ENCODE data around the gene ZNF516. TPM values are rescaled to one million over a fixed set of nuclear protein-coding genes. Genes with fewer than 3 reads are reported as not detected.
A peak's percentile ranks its signal among the peaks of the same experiment; 100 is the strongest.

The ZNF516 gene
- total and polyA plus RNA-seq, 2 of the 13 experiments (the other 11 are each of a cell fraction or from before 2014, with no cell fraction given): 16.6 to 18.7 TPM

GRCh38 chr18:76376668-76377358, 118.2 kb downstream of the ZNF516 start (continued):
- no peak for TF ChIP-seq REXO4 (CRISPR knock-in tag; IDR thresholded peaks at IDR 0.05; ENCODE audit: borderline replicate concordance)
- TF ChIP-seq LRRFIP1 (CRISPR knock-in tag; conservative IDR thresholded peaks at IDR 0.05): no peak
- TF ChIP-seq ZNF33B (CRISPR knock-in tag; IDR thresholded peaks at IDR 0.05): no peak

- Histone ChIP-seq H3K79me2 (ENCODE audit: insufficient read depth, low read length) (peaks cover 22% of the 10 kb centered on the region), H3K36me3 (replicated peaks in 1 of 2; ENCODE audit: control insufficient read depth in 1 of 2, insufficient read depth in 2 of 2, low read length in 2 of 2) (peaks cover 28 to 52% of the 10 kb centered on the region in 2 experiments), H3K9me3 (ENCODE audit: low read length) (no peaks in the 10 kb centered on the region), H3K9ac (ENCODE audit: insufficient read depth, low read depth, low read length) (no peak overlapping the region), H3K27me3 (ENCODE audit: control insufficient read depth in 1 of 2, insufficient read depth in 2 of 2, low read length in 2 of 2) (no peaks in the 10 kb centered on the region), H2AFZ (ENCODE audit: low read length) (no peak overlapping the region), H3K4me1 (ENCODE audit: insufficient read depth, low read length) (peaks cover 25% of the 10 kb centered on the region), H3K4me2 (ENCODE audit: low read depth, low read length) (peak overlapping the region; percentile 46; the same call in 1 of the 2 replicates), H4K20me1 (ENCODE audit: insufficient read depth, low read length) (peaks cover 32% of the 10 kb centered on the region), H3K27ac (ENCODE audit: extremely low read length, insufficient read depth, low read length) (peak overlapping the region; percentile 47), H3K4me3 (replicated peaks in 1 of 3; ENCODE audit: insufficient read depth in 1 of 3, low read depth in 2 of 3, low read length in 3 of 3) (no peak overlapping the region)
- in situ Hi-C loops (cut with HindIII; ENCODE audit: extremely low pct_ligation_motif_present, low pct_unique_long_range_greater_than_20kb): no loop called here
- DNase-seq (ENCODE audit: low spot score) (peak; percentile 72), FAIRE-seq (no peak), ATAC-seq (peak; percentile 53)
- ChIA-PET CTCF (ENCODE audit: low intra/inter-chr PET ratio, low total read pairs) (no interaction called here), POLR2A (no interaction called here)
- WGBS (ENCODE audit: low lambda C conversion rate): 62% methylated on average over 2 of the region's 2 CpGs
- intact Hi-C loops (cut with micrococcal nuclease; ENCODE audit: unreplicated experiment): no loop called here
- BruUV-seq (replicated peaks): no TSS peak
- peak; percentile 53; the same call in 1 of the 2 replicates for TF ChIP-seq ZNF362 (CRISPR knock-in tag; IDR thresholded peaks at IDR 0.05; ENCODE audit: borderline replicate concordance)
- TF ChIP-seq AGO2 (optimal IDR thresholded peaks at IDR 0.05; ENCODE audit: low read depth, low read length): no peak
- no peak for TF ChIP-seq ZNF609 (CRISPR knock-in tag; IDR thresholded peaks at IDR 0.05; ENCODE audit: borderline replicate concordance)
- peak; percentile 97 for TF ChIP-seq MAFF (IDR thresholded peaks at IDR 0.05; ENCODE audit: low read depth, low read length)
- TF ChIP-seq NFE2L2 (IDR thresholded peaks at IDR 0.05; ENCODE audit: low read length): peak; percentile 98
- peak; percentile 77 for TF ChIP-seq FOXA1 (IDR thresholded peaks at IDR 0.05)
- peak; percentile 76 for TF ChIP-seq FOXA1 (CRISPR knock-in tag; IDR thresholded peaks at IDR 0.05)
- no peak for TF ChIP-seq ZNF709 (CRISPR knock-in tag; IDR thresholded peaks at IDR 0.05)
- no peak for TF ChIP-seq FOXP1 (IDR thresholded peaks at IDR 0.05)
- TF ChIP-seq FOXP1 (CRISPR knock-in tag; IDR thresholded peaks at IDR 0.05): peak; percentile 15; the same call in 1 of the 2 replicates
- peak in 1 of 2 experiments; percentile 51; a peak in 1 of 4 replicates for TF ChIP-seq EP300 (IDR thresholded peaks at IDR 0.05; ENCODE audit: low read depth in 2 of 2, low read length in 2 of 2)
- TF ChIP-seq EP300 (CRISPR knock-in tag; IDR thresholded peaks at IDR 0.05; ENCODE audit: borderline replicate concordance): no peak
- TF ChIP-seq FOXA3 (CRISPR knock-in tag; IDR thresholded peaks at IDR 0.05): peak; percentile 84
Measured at GRCh38 chr18:76376225-76376624, 118.8 kb downstream of the ZNF516 start.
